Measurements from ENCODE around the gene PLEKHJ1.

The PLEKHJ1 gene

GRCh38 chr19:2278459-2279158, 42.5 kb upstream of the PLEKHJ1 start:
- H3K4me3 ChIP-seq (replicated peaks; ENCODE audit: low read depth, low read length): no peak overlapping the region
- DNase-seq (ENCODE audit: extremely low read depth, low read depth): no peak
- TF ChIP-seq, protein P1, sequence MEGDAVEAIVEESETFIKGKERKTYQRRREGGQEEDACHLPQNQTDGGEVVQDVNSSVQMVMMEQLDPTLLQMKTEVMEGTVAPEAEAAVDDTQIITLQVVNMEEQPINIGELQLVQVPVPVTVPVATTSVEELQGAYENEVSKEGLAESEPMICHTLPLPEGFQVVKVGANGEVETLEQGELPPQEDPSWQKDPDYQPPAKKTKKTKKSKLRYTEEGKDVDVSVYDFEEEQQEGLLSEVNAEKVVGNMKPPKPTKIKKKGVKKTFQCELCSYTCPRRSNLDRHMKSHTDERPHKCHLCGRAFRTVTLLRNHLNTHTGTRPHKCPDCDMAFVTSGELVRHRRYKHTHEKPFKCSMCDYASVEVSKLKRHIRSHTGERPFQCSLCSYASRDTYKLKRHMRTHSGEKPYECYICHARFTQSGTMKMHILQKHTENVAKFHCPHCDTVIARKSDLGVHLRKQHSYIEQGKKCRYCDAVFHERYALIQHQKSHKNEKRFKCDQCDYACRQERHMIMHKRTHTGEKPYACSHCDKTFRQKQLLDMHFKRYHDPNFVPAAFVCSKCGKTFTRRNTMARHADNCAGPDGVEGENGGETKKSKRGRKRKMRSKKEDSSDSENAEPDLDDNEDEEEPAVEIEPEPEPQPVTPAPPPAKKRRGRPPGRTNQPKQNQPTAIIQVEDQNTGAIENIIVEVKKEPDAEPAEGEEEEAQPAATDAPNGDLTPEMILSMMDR (IDR thresholded peaks at IDR 0.05; ENCODE audit: low read depth, low read length, missing control alignments): no peak

GRCh38 chr19:2277138-2277537, 41.0 kb upstream of the PLEKHJ1 start:
- H3K4me3 ChIP-seq (replicated peaks; ENCODE audit: low read depth, low read length): no peak overlapping the region
- TF ChIP-seq, protein P1 (IDR thresholded peaks at IDR 0.05; ENCODE audit: low read depth, low read length, missing control alignments): no peak
- DNase-seq (ENCODE audit: extremely low read depth, low read depth): no peak

DNA sequence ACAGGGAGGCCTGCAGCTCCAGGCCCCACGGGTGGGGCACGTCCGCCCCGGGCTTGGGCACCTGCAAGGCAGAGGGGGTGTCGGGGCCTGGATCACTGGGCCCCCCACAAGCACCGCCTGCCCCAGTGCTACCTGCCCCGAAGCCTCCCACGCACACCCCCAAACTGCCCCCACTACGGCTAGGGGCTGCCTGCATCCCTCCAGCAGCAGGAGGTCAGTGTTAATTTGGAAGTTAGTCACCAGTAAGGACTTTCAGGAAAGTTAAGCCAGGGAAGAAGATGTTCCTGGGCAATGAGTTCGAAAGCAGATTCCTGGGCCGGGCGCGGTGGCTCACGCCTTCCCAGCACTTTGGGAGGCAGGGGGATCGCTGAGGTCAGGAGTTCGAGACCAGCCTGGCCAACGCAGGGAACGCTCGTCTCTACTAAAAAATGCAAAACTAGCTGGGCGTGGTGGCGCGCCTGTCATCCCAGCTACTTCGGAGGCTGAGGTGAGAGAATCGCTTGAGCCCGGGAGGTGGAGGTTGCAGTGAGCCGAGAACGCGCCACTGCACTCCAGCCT, 40.4 kb upstream of the PLEKHJ1 start:
- H3K4me3 ChIP-seq (replicated peaks; ENCODE audit: low read depth, low read length): no peak overlapping the region
- no peak for DNase-seq (ENCODE audit: extremely low read depth, low read depth)
- TF ChIP-seq, protein P1 (IDR thresholded peaks at IDR 0.05; ENCODE audit: low read depth, low read length, missing control alignments): no peak

DNA sequence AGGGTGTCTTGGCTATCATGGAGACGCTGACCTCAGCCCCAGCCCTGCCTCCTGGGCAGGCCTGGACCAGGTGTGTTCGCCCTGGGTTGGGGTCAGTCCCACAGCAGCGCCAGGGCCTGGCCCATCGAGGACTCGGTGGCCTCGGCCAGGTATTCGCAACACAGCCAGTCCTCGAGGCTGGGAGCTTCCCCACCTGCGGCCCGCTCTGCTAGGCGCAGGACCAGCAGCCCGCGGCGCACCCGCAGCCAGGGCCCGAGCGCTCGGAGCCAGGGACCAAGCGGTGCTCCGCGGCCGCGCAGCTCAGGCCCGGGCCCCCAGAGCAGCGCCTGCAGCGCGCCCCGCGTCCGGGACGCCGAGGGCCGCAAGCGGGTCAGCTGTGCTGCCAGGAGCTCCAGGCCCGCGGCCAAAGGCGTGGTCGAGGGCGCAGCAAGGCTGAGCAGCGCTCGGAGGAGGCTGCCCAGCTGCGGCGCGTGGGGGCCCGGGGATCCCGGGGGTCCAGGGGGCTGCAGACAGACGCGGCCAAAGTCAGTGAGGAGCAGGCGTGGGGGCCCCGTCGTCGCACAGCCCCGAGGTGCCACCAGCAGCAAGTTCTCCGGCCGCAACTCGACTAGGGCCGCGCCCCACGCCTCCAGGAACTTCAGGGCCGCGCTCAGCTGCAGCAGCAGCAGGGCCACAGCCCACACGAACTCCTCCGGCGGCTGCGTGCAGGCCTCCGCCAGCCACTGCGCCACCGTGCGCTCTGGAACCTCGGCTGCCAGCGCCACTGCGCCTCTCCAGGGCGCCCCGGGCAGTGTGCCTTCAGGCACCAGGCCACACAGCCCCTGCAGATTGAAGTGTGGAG, 39.7 kb upstream of the PLEKHJ1 start:
- no peak overlapping the region for H3K4me3 ChIP-seq (replicated peaks; ENCODE audit: low read depth, low read length)
- TF ChIP-seq, protein P1 (IDR thresholded peaks at IDR 0.05; ENCODE audit: low read depth, low read length, missing control alignments): no peak
- DNase-seq (ENCODE audit: extremely low read depth, low read depth): no peak

- TF ChIP-seq, protein P1 (IDR thresholded peaks at IDR 0.05; ENCODE audit: low read depth, low read length, missing control alignments): peak; percentile 48
- no peak overlapping the region for H3K4me3 ChIP-seq (replicated peaks; ENCODE audit: low read depth, low read length)
- no peak for DNase-seq (ENCODE audit: extremely low read depth, low read depth)
Observed at GRCh38 chr19:2274931-2275535, 38.9 kb upstream of the PLEKHJ1 start.

- TF ChIP-seq, protein P1 (IDR thresholded peaks at IDR 0.05; ENCODE audit: low read depth, low read length, missing control alignments): no peak
- H3K4me3 ChIP-seq (replicated peaks; ENCODE audit: low read depth, low read length): 0 out of 2 replicates have a peak overlapping the region, but pooled peaks have one; percentile 98
- no peak for DNase-seq (ENCODE audit: extremely low read depth, low read depth)
Observed at GRCh38 chr19:2274185-2274711, 38.1 kb upstream of the PLEKHJ1 start.
